Type B pancreatic cell (in vitro differentiated cells): ENCODE data around the gene SNX30. TPM values are rescaled to one million over a fixed set of nuclear protein-coding genes. Genes with fewer than 3 reads are reported as not detected.
A peak's percentile ranks its signal among the peaks of the same experiment; 100 is the strongest.

Experiments
- DNase-seq: peaks from one replicate; pipeline ENCODE4 v3.0.0; 2021; ENCODE audit warnings: mixed read lengths; ENCODE audit not compliant: unreplicated experiment; ENCODE audit errors: extremely low spot score
- H3K27ac Mint-ChIP-seq: 2 replicates; pipeline ENCODE4 v1.8.0; 2021; ENCODE audit warnings: mild to moderate bottlenecking, mixed read lengths
- H3K27me3 Mint-ChIP-seq: 2 replicates; pipeline ENCODE4 v1.8.0; 2021; ENCODE audit warnings: mixed read lengths
- H3K36me3 Mint-ChIP-seq: 2 replicates; pipeline ENCODE4 v1.8.0; 2021; ENCODE audit warnings: mixed read lengths
- H3K4me1 Mint-ChIP-seq: one replicate; pipeline ENCODE4 v1.8.0; 2021; ENCODE audit warnings: mixed read lengths; ENCODE audit not compliant: unreplicated experiment
- H3K4me3 Mint-ChIP-seq: 2 replicates; pipeline ENCODE4 v1.8.0; 2021; ENCODE audit warnings: mild to moderate bottlenecking, mixed read lengths
- H3K9me3 Mint-ChIP-seq: 2 replicates; pipeline ENCODE4 v1.8.0; 2021; ENCODE audit warnings: mixed read lengths
- total RNA-seq: library from RNA; stranded (reverse); gene quantifications from 2 replicates; pipeline ENCODE4 v1.2.1, GENCODE V29; 2021; ENCODE audit warnings: low replicate concordance
- TF ChIP-seq, protein P1 (sequence below): fragments of 200-600 bp; sonication (generic); conservative IDR thresholded peaks from 2 replicates; pipeline ENCODE4 v1.5.0; 2021; ENCODE audit warnings: antibody characterized with exemption, mild to moderate bottlenecking

SNX30 gene
- total RNA-seq, 1 donor from 2014 or later = 10.6 TPM

DNA sequence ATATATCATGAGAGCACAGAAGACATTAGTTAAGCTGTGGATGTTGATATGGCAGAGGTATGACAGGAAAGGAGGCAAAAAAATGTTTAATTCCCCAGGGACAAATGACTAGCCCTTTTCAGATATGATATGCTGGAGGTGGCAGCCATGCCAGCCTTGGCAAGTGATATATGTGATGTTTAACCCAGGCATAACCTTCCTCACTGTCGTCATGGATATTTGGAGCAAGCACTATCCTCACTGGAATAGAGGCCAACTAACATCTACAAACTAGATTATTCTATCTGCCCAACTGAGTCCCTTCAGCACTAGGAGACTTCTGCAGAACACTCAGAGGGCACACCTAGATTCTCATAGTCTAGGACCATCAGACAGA, 167.4 kb downstream of the SNX30 start:
- no peak for DNase-seq
- Mint-ChIP-seq H3K4me3 (no peak overlapping the region), H3K36me3 (no peaks in the 10 kb centered on the region), H3K27ac (no peak overlapping the region), H3K4me1 (no peaks in the 10 kb centered on the region), H3K27me3 (peaks cover 32% of the 10 kb centered on the region), H3K9me3 (no peaks in the 10 kb centered on the region)
- TF ChIP-seq, protein P1, sequence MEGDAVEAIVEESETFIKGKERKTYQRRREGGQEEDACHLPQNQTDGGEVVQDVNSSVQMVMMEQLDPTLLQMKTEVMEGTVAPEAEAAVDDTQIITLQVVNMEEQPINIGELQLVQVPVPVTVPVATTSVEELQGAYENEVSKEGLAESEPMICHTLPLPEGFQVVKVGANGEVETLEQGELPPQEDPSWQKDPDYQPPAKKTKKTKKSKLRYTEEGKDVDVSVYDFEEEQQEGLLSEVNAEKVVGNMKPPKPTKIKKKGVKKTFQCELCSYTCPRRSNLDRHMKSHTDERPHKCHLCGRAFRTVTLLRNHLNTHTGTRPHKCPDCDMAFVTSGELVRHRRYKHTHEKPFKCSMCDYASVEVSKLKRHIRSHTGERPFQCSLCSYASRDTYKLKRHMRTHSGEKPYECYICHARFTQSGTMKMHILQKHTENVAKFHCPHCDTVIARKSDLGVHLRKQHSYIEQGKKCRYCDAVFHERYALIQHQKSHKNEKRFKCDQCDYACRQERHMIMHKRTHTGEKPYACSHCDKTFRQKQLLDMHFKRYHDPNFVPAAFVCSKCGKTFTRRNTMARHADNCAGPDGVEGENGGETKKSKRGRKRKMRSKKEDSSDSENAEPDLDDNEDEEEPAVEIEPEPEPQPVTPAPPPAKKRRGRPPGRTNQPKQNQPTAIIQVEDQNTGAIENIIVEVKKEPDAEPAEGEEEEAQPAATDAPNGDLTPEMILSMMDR = no peak

DNA sequence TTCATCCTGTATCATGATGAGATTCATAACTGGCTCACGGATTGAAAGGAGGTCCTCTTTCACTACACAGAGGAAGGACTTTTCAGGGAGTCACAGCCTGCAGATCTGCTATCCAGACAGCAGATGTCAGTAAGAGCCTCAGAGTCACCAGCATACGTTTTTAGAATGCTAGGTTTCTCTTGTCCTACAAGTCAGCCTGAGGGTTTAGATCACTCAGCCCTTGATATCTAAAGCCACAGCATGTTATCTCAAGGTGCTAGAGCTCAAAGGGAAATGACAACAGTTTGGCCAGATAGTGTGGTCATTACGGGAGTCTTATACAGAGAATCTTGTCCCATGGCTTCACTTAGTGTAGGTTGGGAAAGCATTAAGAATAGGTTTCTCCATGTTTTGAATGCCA, 171.0 kb downstream of the SNX30 start:
- DNase-seq = no peak
- Mint-ChIP-seq H3K27ac (no peak overlapping the region), H3K27me3 (peaks cover 44% of the 10 kb centered on the region), H3K36me3 (no peaks in the 10 kb centered on the region), H3K4me3 (no peak overlapping the region), H3K9me3 (no peaks in the 10 kb centered on the region), H3K4me1 (no peaks in the 10 kb centered on the region)
- TF ChIP-seq, protein P1 = peak; percentile 65

Other genes starting within 250 kb of the SNX30 start
- 30.5 and 34.5 TPM in 2 replicates for gene INIP, start 32.6 kb upstream of the SNX30 start, total RNA-seq
- 0.14 TPM in 1 of 2 replicates, not detected in the other for gene SLC46A2, start 140.1 kb downstream of the SNX30 start, total RNA-seq